Measurements from ENCODE around the gene TSPYL2.

Gene TSPYL2

DNA sequence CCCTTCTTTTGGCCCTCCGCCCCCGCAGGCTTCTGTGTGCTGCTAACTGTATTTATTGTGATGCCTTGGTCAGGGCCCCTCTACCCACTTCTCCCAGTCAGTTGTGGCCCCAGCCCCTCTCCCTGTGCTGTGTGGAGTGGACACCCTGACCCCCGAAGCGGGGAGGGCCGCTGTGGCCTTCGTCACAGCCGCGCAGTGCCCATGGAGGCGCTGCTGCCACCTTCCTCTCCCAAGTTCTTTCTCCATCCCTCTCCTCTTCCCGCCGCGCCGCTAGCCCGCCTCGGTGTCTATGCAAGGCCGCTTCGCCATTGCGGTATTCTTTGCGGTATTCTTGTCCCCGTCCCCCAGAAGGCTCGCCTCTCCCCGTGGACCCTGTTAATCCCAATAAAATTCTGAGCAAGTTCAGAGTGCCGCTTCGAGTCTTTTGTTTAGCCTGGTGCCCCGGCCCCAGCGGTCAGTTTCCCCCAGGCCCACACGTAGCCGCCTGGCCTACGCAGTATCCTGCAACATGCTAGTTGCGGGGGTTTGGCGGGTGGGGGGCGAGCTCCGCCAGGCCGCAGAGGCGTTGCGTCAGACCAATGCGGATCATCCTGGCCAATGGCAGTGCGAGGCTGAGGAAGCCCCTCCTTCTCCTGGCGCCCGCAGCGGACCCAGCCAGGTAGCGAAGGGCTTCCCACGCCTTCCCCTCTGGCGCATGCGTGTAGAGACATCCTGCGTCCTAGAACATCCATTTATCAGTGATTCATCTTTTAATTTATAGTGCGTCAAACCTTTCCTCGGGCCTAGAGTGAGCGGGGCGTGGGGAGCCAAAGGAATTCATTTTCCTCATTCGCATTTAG lies 6.2 kb downstream of the TSPYL2 start:
- no peak overlapping the region for H3K4me3 ChIP-seq (ENCODE audit: low read depth, low read length)
- TF ChIP-seq, protein P1, sequence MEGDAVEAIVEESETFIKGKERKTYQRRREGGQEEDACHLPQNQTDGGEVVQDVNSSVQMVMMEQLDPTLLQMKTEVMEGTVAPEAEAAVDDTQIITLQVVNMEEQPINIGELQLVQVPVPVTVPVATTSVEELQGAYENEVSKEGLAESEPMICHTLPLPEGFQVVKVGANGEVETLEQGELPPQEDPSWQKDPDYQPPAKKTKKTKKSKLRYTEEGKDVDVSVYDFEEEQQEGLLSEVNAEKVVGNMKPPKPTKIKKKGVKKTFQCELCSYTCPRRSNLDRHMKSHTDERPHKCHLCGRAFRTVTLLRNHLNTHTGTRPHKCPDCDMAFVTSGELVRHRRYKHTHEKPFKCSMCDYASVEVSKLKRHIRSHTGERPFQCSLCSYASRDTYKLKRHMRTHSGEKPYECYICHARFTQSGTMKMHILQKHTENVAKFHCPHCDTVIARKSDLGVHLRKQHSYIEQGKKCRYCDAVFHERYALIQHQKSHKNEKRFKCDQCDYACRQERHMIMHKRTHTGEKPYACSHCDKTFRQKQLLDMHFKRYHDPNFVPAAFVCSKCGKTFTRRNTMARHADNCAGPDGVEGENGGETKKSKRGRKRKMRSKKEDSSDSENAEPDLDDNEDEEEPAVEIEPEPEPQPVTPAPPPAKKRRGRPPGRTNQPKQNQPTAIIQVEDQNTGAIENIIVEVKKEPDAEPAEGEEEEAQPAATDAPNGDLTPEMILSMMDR (IDR thresholded peaks at IDR 0.05; ENCODE audit: low read depth, low read length), result no peak
- TF ChIP-seq POLR2A (IDR thresholded peaks at IDR 0.05; ENCODE audit: extremely low read depth, insufficient read length) (no peak), MYC (IDR thresholded peaks at IDR 0.05; ENCODE audit: low read depth, low read length) (no peak)
- TF ChIP-seq, protein P2, sequence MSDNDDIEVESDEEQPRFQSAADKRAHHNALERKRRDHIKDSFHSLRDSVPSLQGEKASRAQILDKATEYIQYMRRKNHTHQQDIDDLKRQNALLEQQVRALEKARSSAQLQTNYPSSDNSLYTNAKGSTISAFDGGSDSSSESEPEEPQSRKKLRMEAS (IDR thresholded peaks at IDR 0.05; ENCODE audit: low read depth, low read length), result no peak
- no peak for DNase-seq (ENCODE audit: low read depth)

DNA sequence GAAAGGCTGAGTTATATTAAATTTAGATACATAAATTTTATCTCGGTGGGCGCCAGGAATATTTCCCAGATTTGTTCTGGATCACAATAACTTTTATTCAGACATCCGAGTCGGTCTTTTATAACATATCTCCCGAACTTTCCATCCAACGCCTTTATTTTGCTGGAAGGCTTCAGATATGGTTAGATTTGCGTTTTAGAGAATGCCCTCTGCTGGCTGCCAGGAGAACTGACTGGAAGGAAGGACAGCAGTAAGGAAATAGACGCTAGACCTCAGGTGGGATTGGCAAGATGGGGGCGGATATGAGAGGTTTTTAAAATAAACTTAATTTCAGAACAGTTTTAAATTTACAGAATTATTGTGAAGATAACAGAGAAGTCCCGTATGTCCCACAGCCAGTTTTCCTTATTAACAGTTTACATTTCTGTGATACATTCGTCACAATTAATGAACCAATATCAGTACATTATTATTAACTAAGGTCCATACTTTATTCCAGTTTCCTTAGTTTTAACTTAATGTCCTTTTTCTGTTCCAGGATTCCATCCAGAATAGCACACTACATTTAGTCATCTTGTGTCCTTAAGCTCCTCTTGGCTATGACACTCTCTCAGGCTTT lies 7.2 kb downstream of the TSPYL2 start:
- peak; percentile 54 for DNase-seq (ENCODE audit: low read depth)
- no peak overlapping the region for H3K4me3 ChIP-seq (ENCODE audit: low read depth, low read length)
- TF ChIP-seq, protein P2 (IDR thresholded peaks at IDR 0.05; ENCODE audit: low read depth, low read length), result no peak
- TF ChIP-seq, protein P1 (IDR thresholded peaks at IDR 0.05; ENCODE audit: low read depth, low read length), result peak; percentile 83
- no peak for TF ChIP-seq MYC (IDR thresholded peaks at IDR 0.05; ENCODE audit: low read depth, low read length)

DNA sequence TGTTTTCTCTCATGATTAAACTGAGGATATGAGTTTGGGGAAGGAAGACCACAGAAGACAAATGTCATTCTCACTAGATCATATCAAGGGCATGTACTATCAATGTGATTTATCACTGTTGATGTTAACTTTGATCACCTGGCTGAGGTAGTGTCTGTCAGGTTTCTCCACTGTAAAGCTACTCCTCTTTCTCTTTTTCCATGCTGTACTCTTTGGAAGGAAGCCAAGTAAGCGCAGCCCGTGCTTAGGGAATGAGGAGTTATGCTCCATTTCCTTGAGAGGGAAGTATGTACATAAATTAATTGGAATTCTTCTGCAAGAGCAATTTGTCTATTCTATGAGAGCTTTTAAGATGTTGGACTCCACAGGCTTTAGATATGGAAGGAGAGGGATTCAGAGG lies 7.8 kb downstream of the TSPYL2 start:
- TF ChIP-seq MYC (IDR thresholded peaks at IDR 0.05; ENCODE audit: low read depth, low read length), result no peak
- TF ChIP-seq, protein P2 (IDR thresholded peaks at IDR 0.05; ENCODE audit: low read depth, low read length), result no peak
- TF ChIP-seq, protein P1 (IDR thresholded peaks at IDR 0.05; ENCODE audit: low read depth, low read length), result no peak
- TF ChIP-seq POLR2A (IDR thresholded peaks at IDR 0.05; ENCODE audit: extremely low read depth, insufficient read length), result no peak
- H3K4me3 ChIP-seq (ENCODE audit: low read depth, low read length), result no peak overlapping the region
- DNase-seq (ENCODE audit: low read depth), result no peak

DNA sequence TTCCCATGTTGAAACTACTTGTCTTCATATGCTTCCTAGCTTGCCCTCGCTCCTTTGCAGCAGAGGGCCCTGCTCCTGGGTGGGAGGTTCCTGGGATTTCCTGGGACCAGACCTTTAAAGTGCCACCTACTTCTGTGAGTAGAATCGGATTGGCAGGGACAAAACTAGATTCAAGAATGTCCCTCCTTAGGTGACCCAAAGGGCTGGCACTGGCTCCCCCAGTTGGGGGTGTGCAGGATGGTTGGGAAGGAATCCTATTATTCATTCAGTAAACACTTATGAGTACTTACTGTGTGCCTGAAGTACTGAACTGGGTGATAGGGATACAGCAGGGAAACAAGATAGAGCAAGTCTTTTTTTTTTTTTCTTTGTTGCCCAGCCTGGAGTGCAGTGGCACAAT lies 9.2 kb downstream of the TSPYL2 start:
- no peak for DNase-seq (ENCODE audit: low read depth)

DNA sequence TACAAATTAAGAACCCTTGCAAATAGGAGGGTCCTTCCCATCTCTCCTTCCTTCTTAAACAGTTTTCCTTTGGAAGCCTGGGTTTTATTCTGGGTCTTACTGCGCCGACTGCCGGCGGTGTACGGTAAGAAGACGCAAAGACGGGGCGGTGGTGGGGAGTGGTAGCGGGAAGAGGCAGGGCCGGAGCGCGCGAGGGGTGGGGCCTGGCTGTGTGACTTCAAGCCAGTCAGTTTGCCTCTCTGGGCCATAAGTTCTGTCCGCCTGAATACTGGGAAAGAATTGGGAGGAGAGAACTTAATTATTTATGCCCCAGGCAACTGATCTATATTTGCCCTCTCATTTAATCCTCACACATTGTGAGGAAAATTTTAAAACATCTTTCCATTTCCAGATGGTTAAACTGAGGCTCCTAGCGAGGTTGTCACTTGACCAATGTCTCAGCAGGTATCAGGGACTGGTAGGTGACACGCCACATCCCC lies 11.0 kb downstream of the TSPYL2 start:
- peak overlapping the region; percentile 62 for H3K4me3 ChIP-seq (ENCODE audit: low read depth, low read length)
- TF ChIP-seq, protein P2 (IDR thresholded peaks at IDR 0.05; ENCODE audit: low read depth, low read length), result no peak
- no peak for TF ChIP-seq POLR2A (IDR thresholded peaks at IDR 0.05; ENCODE audit: extremely low read depth, insufficient read length)
- TF ChIP-seq, protein P1 (IDR thresholded peaks at IDR 0.05; ENCODE audit: low read depth, low read length), result peak; percentile 24
- no peak for TF ChIP-seq MYC (IDR thresholded peaks at IDR 0.05; ENCODE audit: low read depth, low read length)
- DNase-seq (ENCODE audit: low read depth), result peak; percentile 73

More for the DNA sequence above, 9.2 kb downstream of the TSPYL2 start:
- TF ChIP-seq POLR2A (IDR thresholded peaks at IDR 0.05; ENCODE audit: extremely low read depth, insufficient read length) (no peak), MYC (IDR thresholded peaks at IDR 0.05; ENCODE audit: low read depth, low read length) (no peak)
- TF ChIP-seq, protein P1 (IDR thresholded peaks at IDR 0.05; ENCODE audit: low read depth, low read length), result no peak
- TF ChIP-seq, protein P2 (IDR thresholded peaks at IDR 0.05; ENCODE audit: low read depth, low read length), result no peak
- H3K4me3 ChIP-seq (ENCODE audit: low read depth, low read length), result no peak overlapping the region

Data from NB4 (cell line).